Measurements from ENCODE around the gene SUSD4. TPM values are rescaled to one million over a fixed set of nuclear protein-coding genes. Genes with fewer than 3 reads are reported as not detected.

Gene SUSD4
- total and polyA plus RNA-seq, 2 of the 8 experiments (the other 6 are each of a cell fraction or from before 2014, with no cell fraction given): 3.9 to 5.2 TPM

GRCh38 chr1:223259462-223259861 lies 104.5 kb downstream of the SUSD4 start (continued):
- TF ChIP-seq MAFK (IDR thresholded peaks at IDR 0.05; ENCODE audit: low read depth, low read length): no peak

Measured in H1 (cell line).